IMR-90 (cell line): Measurements from ENCODE around the gene DUOX2. TPM values are rescaled to one million over a fixed set of nuclear protein-coding genes. Genes with fewer than 3 reads are reported as not detected.

ENCODE experiments used
- ATAC-seq: fragments of 200-7000 bp; cut with Tn5 transposase; 2 replicates; pipeline ENCODE4 v1.9.1; 2020; ENCODE audit warnings: low read depth, mild to moderate bottlenecking, moderate library complexity
- BruUV-seq: library from RNA; stranded (reverse); fragments of 400-500 nt; replicated peaks from 2 replicates; lab custom pipeline; 2021; lab: Mats Ljungman, UMichigan
- CTCF ChIA-PET: fragments of 300-600 bp; formaldehyde crosslinking; extraction: SDS; loops from one replicate; lab custom pipeline; 2021; ENCODE audit warnings: antibody characterized with exemption; lab: Yijun Ruan, JAX
- POLR2A ChIA-PET: fragments of 300-600 bp; sonication (Branson Sonifier 250); formaldehyde crosslinking; loops from one replicate; lab custom pipeline; 2022; ENCODE audit warnings: antibody characterized with exemption; ENCODE audit not compliant: unreplicated experiment; lab: Charles Lee
- DNase-seq: peaks from one replicate; pipeline ENCODE4 v3.0.0; 2013
- H2AFZ ChIP-seq: replicated peaks from 2 replicates; pipeline ENCODE3; 2013; ENCODE audit warnings: low read length, mild to moderate bottlenecking; ENCODE audit not compliant: poor library complexity
- H2AK5ac ChIP-seq: 2 replicates; pipeline ENCODE4 v1.6.1; 2013; ENCODE audit warnings: low read depth, low read length, inconsistent platforms
- H2AK9ac ChIP-seq: replicated peaks from 2 replicates; pipeline ENCODE3; 2013; ENCODE audit warnings: mild to moderate bottlenecking, low read depth, low read length, moderate library complexity; ENCODE audit not compliant: poor library complexity
- H2BK120ac ChIP-seq: 2 replicates; pipeline ENCODE4 v1.6.1; 2013; ENCODE audit warnings: low read depth, low read length, inconsistent platforms
- H2BK15ac ChIP-seq: 3 replicates; pipeline ENCODE4 v1.6.1; 2013; ENCODE audit warnings: low read depth, low read length, inconsistent platforms
- H2BK20ac ChIP-seq: 2 replicates; pipeline ENCODE4 v1.6.1; 2013; ENCODE audit warnings: low read depth, mild to moderate bottlenecking, inconsistent platforms, low read length, moderate library complexity
- H2BK5ac ChIP-seq: 2 replicates; pipeline ENCODE4 v1.6.1; 2013; ENCODE audit warnings: mild to moderate bottlenecking, low read depth, low read length, inconsistent platforms; ENCODE audit not compliant: poor library complexity, severe bottlenecking
- H3K14ac ChIP-seq: replicated peaks from 2 replicates; pipeline ENCODE4 v1.6.1; 2013; ENCODE audit warnings: low read depth, low read length, inconsistent platforms
- H3K18ac ChIP-seq: 2 replicates; pipeline ENCODE4 v1.6.1; 2013; ENCODE audit warnings: low read depth, low read length, control low read depth
- H3K23ac ChIP-seq: 2 replicates; pipeline ENCODE4 v1.6.1; 2013; ENCODE audit warnings: low read depth, low read length, inconsistent platforms
- H3K27ac ChIP-seq: 2 replicates; pipeline ENCODE4 v1.5.1; 2013; ENCODE audit warnings: mild to moderate bottlenecking, control low read depth, low read length; ENCODE audit not compliant: insufficient read depth
- H3K27me3 ChIP-seq: 2 replicates; pipeline ENCODE4 v1.6.1; 2013; ENCODE audit warnings: low read length; ENCODE audit not compliant: control insufficient read depth, insufficient read depth
- H3K36me3 ChIP-seq: 2 replicates; pipeline ENCODE4 v1.6.1; 2013; ENCODE audit warnings: low read length, mixed read lengths; ENCODE audit not compliant: control insufficient read depth, insufficient read depth
- H3K4ac ChIP-seq: 2 replicates; pipeline ENCODE4 v1.6.1; 2013; ENCODE audit warnings: low read depth, low read length, inconsistent platforms
- H3K4me1 ChIP-seq: 2 replicates; pipeline ENCODE4 v1.6.1; 2013; ENCODE audit warnings: low read length, mixed read lengths; ENCODE audit not compliant: control insufficient read depth, insufficient read depth
- H3K4me2 ChIP-seq: 2 replicates; pipeline ENCODE4 v1.6.1; 2013; ENCODE audit warnings: low read depth, mild to moderate bottlenecking, control low read depth, low read length, moderate library complexity
- H3K4me3 ChIP-seq: 2 replicates; pipeline ENCODE4 v1.5.1; 2013; ENCODE audit warnings: low read depth, mild to moderate bottlenecking, control low read depth, low read length, moderate library complexity; ENCODE audit not compliant: insufficient read depth
- H3K56ac ChIP-seq: 2 replicates; pipeline ENCODE4 v1.6.1; 2013; ENCODE audit warnings: low read length, inconsistent platforms; ENCODE audit not compliant: insufficient read depth; ENCODE audit errors: extremely low read depth
- H3K79me1 ChIP-seq, 2 experiments: 2 replicates each; pipeline ENCODE4 v1.6.1; 2013; ENCODE audit warnings: low read length in 2 of 2, inconsistent platforms in 1 of 2, low read depth in 1 of 2
- H3K9ac ChIP-seq: 2 replicates; pipeline ENCODE4 v1.6.1; 2013; ENCODE audit warnings: low read depth, low read length, control low read depth
- H3K9me1 ChIP-seq: 2 replicates; pipeline ENCODE4 v1.6.1; 2013; ENCODE audit warnings: low read length, inconsistent platforms; ENCODE audit not compliant: insufficient read depth
- H3K9me3 ChIP-seq: 2 replicates; pipeline ENCODE4 v1.6.1; 2013; ENCODE audit warnings: low read length; ENCODE audit not compliant: control insufficient read depth, insufficient read depth
- H4K20me1 ChIP-seq: 2 replicates; pipeline ENCODE4 v1.6.1; 2013; ENCODE audit warnings: low read length, inconsistent platforms; ENCODE audit not compliant: insufficient read depth
- H4K5ac ChIP-seq: 2 replicates; pipeline ENCODE4 v1.6.1; 2013; ENCODE audit warnings: mild to moderate bottlenecking, low read depth, low read length, control low read depth
- H4K8ac ChIP-seq, 2 experiments: 2 replicates each; pipeline ENCODE4 v1.6.1; 2013; ENCODE audit warnings: low read depth in 2 of 2, low read length in 2 of 2, control low read depth in 1 of 2, inconsistent platforms in 1 of 2
- H4K91ac ChIP-seq: 2 replicates; pipeline ENCODE4 v1.6.1; 2013; ENCODE audit warnings: low read depth, low read length, inconsistent platforms; ENCODE audit not compliant: insufficient read depth
- BHLHE40 ChIP-seq: fragments of 150-350 bp; IDR thresholded peaks from 2 replicates; pipeline ENCODE4 v1.6.1; 2016; ENCODE audit warnings: mild to moderate bottlenecking, low read depth, low read length
- CEBPB ChIP-seq: IDR thresholded peaks from 2 replicates; pipeline ENCODE4 v1.6.1; 2012; ENCODE audit warnings: low read depth, low read length, improper control_type of control experiment
- CHD1 ChIP-seq: IDR thresholded peaks from 2 replicates; pipeline ENCODE4 v1.6.1; 2012; ENCODE audit warnings: low read depth, low read length, improper control_type of control experiment
- FOS ChIP-seq: fragments of 150-350 bp; IDR thresholded peaks from 2 replicates; pipeline ENCODE4 v1.6.1; 2016; ENCODE audit warnings: low read depth, low read length
- MAFK ChIP-seq: IDR thresholded peaks from 2 replicates; pipeline ENCODE4 v1.6.1; 2012; ENCODE audit warnings: low read depth, low read length, improper control_type of control experiment
- MAZ ChIP-seq: IDR thresholded peaks from 2 replicates; pipeline ENCODE4 v1.6.1; 2012; ENCODE audit warnings: low read depth, mild to moderate bottlenecking, low read length, improper control_type of control experiment, moderate library complexity, borderline replicate concordance
- MXI1 ChIP-seq: IDR thresholded peaks from 2 replicates; pipeline ENCODE4 v1.6.1; 2012; ENCODE audit warnings: low read depth, mild to moderate bottlenecking, low read length, moderate library complexity, borderline replicate concordance
- POLR2A ChIP-seq: IDR thresholded peaks from 2 replicates; pipeline ENCODE4 v1.6.1; 2012; ENCODE audit warnings: mild to moderate bottlenecking, low read depth, low read length
- RAD21 ChIP-seq: IDR thresholded peaks from 2 replicates; pipeline ENCODE4 v1.6.1; 2012; ENCODE audit warnings: low read length, improper control_type of control experiment
- RCOR1 ChIP-seq: IDR thresholded peaks from 2 replicates; pipeline ENCODE4 v1.6.1; 2012; ENCODE audit warnings: mild to moderate bottlenecking, low read length, improper control_type of control experiment; ENCODE audit not compliant: insufficient replicate concordance
- RFX5 ChIP-seq: IDR thresholded peaks from 2 replicates; pipeline ENCODE4 v1.8.0; 2012; ENCODE audit warnings: low read depth, mild to moderate bottlenecking, low read length, moderate library complexity
- WGBS, 2 experiments: methylation state at CpG; one replicate each; pipeline versions ENCODE4 v1.1.5 to v1.1.7; 2013; ENCODE audit warnings: missing lambda C conversion rate in 2 of 2; ENCODE audit not compliant: insufficient read length in 1 of 2; ENCODE audit errors: extremely low coverage in 2 of 2; 5-methylcytosine and 5-hydroxymethylcytosine counted together
- dilution Hi-C: fragments of 300-500 bp; cut with HindIII; formaldehyde crosslinking; loops from one replicate; pipeline ENCODE4 v1.14.3; 2018; ENCODE audit warnings: low sequenced_read_pairs; ENCODE audit not compliant: unreplicated experiment
- in situ Hi-C: fragments of 300-500 bp; cut with MboI; formaldehyde crosslinking; loops from 3 replicates; pipeline ENCODE4 v1.14.3; 2019; ENCODE audit warnings: low sequenced_read_pairs, inconsistent platforms, mixed read lengths
- intact Hi-C: fragments of 100-400 bp; cut with micrococcal nuclease; formaldehyde crosslinking; loops from 2 replicates; pipeline ENCODE4 v1.10.0; 2022
- polyA plus RNA-seq, 3 experiments: library from polyadenylated mRNA; depleted of rRNA; stranded (reverse); fragments of >200 nt; gene quantifications; 2 replicates each; pipeline ENCODE4 v1.2.3, GENCODE V29; 2012; ENCODE audit warnings: low replicate concordance in 1 of 3
- total RNA-seq: library from RNA; depleted of rRNA; stranded (reverse); fragments of >200 nt; gene quantifications from 2 replicates; pipeline ENCODE4 v1.2.3, GENCODE V29; 2012
- TF ChIP-seq, protein P1 (sequence below): fragments of 150-350 bp; IDR thresholded peaks from 2 replicates; pipeline ENCODE4 v1.6.1; 2017; ENCODE audit warnings: mild to moderate bottlenecking, antibody characterized with exemption, low read length, low read depth
- TF ChIP-seq, protein P2 (sequence below): conservative IDR thresholded peaks from 2 replicates; pipeline ENCODE4 v1.5.1; 2012; ENCODE audit warnings: mild to moderate bottlenecking, low read depth, low read length, improper control_type of control experiment

Gene DUOX2
- total and polyA plus RNA-seq, 2 of the 4 experiments (the other 2 are of a cell fraction) = not detected

DNA sequence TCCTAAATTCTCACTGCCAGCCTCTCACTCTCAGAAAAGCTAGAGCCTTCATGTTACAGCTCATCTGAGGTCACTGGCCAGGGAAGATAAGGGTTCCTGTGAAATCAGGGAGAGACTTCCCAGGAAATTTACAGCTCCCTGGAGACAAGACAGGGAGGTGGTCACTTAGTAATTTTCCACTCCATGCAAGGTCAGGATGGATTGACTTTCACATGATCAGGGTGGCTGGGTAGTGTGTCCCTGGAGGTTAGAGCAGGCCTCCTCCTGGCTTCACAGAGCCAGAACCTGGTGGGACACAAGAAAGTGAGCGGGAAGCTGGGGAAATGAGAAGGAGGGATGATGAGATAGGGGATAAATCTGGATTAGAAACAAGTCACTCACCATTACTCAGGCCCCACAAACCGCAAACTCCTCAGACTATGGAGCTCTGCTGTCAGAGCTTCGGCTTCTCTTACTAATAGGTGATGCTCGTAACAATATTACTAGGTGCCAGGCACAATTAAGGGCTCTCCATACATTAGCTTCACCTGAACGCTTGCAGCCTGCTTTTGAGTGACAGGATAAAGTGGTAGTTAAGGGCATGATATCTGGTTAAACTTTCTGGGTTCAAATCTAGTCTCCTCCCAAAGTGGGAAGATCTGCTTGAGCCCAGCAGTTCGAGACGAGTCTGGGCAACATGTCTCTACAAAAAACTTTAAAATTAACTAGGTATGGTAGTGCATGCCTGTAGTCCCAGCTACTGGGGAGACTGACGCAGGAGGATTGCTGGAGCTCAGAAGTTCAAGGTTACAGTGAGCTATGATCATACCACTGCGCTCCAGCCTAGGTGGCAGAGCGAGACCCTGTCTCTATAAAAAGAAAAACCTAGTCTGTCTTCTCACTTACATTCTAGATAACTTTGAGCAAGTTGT, 24.9 kb downstream of the DUOX2 start (continued):
- TF ChIP-seq, protein P1, sequence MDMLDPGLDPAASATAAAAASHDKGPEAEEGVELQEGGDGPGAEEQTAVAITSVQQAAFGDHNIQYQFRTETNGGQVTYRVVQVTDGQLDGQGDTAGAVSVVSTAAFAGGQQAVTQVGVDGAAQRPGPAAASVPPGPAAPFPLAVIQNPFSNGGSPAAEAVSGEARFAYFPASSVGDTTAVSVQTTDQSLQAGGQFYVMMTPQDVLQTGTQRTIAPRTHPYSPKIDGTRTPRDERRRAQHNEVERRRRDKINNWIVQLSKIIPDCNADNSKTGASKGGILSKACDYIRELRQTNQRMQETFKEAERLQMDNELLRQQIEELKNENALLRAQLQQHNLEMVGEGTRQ = no peak
- no peak for TF ChIP-seq FOS

DNA sequence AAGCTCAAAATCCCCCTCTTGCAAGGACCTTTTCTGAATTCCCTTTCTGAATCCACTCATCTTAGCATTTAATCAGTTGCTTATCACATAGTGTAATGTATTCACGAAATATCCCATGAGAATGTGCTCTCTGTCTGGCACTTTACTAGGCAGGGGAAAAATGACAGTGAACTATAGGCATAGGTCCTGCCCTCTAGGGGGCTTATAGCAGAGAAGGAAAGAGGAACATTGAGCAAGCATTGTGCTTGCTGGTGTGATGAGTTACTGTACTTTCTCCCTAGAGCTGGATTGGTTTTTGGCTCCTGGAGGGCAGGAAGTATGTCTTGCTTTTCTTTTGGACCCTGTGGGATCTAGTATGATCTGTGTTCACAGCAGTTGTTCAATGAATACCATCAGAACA, 26.5 kb downstream of the DUOX2 start:
- H2AK5ac ChIP-seq = no peak overlapping the region
- no peak overlapping the region for H3K4me2 ChIP-seq
- H3K14ac ChIP-seq = no peak overlapping the region
- no peak overlapping the region for H2BK5ac ChIP-seq
- no peaks in the 10 kb centered on the region for H4K20me1 ChIP-seq
- H3K23ac ChIP-seq = no peak overlapping the region
- H3K4ac ChIP-seq = no peak overlapping the region
- no peak overlapping the region for H3K18ac ChIP-seq
- H3K9me1 ChIP-seq = peaks cover 9% of the 10 kb centered on the region
- H4K5ac ChIP-seq = no peak overlapping the region
- no peak overlapping the region for H3K4me3 ChIP-seq
- no peaks in the 10 kb centered on the region for H3K9me3 ChIP-seq
- POLR2A ChIA-PET = no interaction called here
- WGBS, 2 experiments = no CpG with 5 or more reads among the region's 1 CpG
- H2BK15ac ChIP-seq = no peak overlapping the region
- no peak overlapping the region for H2AK9ac ChIP-seq
- H2BK20ac ChIP-seq = no peak overlapping the region; the same call in 1 of the 2 replicates
- no peak overlapping the region for H3K9ac ChIP-seq
- no peak overlapping the region for H4K91ac ChIP-seq
- no peak overlapping the region for H3K56ac ChIP-seq
- H3K79me1 ChIP-seq = no peaks in the 10 kb centered on the region
- BruUV-seq = no TSS peak
- intact Hi-C loops (no loop called here), dilution Hi-C loops (no loop called here), in situ Hi-C loops (no loop called here)
- ATAC-seq = no peak
- H2BK120ac ChIP-seq = no peak overlapping the region
- H2AFZ ChIP-seq = no peak overlapping the region
- H3K36me3 ChIP-seq = no peaks in the 10 kb centered on the region
- CTCF ChIA-PET = interaction anchor here (1.3 to 3.0 kb wide), 2 partner anchors 31 to 39 kb away, joined by 3 to 14 read pairs; no protein-coding TSS in a partner anchor
- no peak for DNase-seq
- no peak overlapping the region for H3K27ac ChIP-seq
- peaks cover 31% of the 10 kb centered on the region for H3K27me3 ChIP-seq
- H4K8ac ChIP-seq = no peak overlapping the region
- H3K4me1 ChIP-seq = peaks cover 9% of the 10 kb centered on the region; the same call in 1 of the 2 replicates
- TF ChIP-seq RAD21 (no peak), POLR2A (no peak), CHD1 (no peak), MXI1 (no peak), RFX5 (no peak), BHLHE40 (no peak), MAZ (no peak), RCOR1 (no peak), MAFK (no peak), CEBPB (no peak)
- TF ChIP-seq, protein P2, sequence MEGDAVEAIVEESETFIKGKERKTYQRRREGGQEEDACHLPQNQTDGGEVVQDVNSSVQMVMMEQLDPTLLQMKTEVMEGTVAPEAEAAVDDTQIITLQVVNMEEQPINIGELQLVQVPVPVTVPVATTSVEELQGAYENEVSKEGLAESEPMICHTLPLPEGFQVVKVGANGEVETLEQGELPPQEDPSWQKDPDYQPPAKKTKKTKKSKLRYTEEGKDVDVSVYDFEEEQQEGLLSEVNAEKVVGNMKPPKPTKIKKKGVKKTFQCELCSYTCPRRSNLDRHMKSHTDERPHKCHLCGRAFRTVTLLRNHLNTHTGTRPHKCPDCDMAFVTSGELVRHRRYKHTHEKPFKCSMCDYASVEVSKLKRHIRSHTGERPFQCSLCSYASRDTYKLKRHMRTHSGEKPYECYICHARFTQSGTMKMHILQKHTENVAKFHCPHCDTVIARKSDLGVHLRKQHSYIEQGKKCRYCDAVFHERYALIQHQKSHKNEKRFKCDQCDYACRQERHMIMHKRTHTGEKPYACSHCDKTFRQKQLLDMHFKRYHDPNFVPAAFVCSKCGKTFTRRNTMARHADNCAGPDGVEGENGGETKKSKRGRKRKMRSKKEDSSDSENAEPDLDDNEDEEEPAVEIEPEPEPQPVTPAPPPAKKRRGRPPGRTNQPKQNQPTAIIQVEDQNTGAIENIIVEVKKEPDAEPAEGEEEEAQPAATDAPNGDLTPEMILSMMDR = no peak
- TF ChIP-seq, protein P1 = no peak
